Panc1 (cell line): Measurements from ENCODE around the gene TMEM132C. TPM values are rescaled to one million over a fixed set of nuclear protein-coding genes. Genes with fewer than 3 reads are reported as not detected.

Source experiments
- ATAC-seq: fragments of 200-7000 bp; cut with Tn5 transposase; 2 replicates; pipeline ENCODE4 v1.9.1; 2020; ENCODE audit warnings: mild to moderate bottlenecking, moderate library complexity
- BruUV-seq: library from RNA; stranded (reverse); fragments of 400-500 nt; replicated peaks from 2 replicates; lab custom pipeline; 2021; lab: Mats Ljungman, UMichigan
- CTCF ChIA-PET: fragments of 300-600 bp; sonication (Branson Sonifier 250); formaldehyde crosslinking; loops from one replicate; lab custom pipeline; 2022; ENCODE audit warnings: antibody characterized with exemption; lab: Charles Lee
- POLR2A ChIA-PET: fragments of 300-600 bp; sonication (Branson Sonifier 250); formaldehyde crosslinking; loops from one replicate; lab custom pipeline; 2022; ENCODE audit warnings: antibody characterized with exemption; lab: Charles Lee
- DNase-seq: peaks from one replicate; pipeline ENCODE4 v3.0.0-alpha.2; 2010; ENCODE audit warnings: low read depth, low spot score
- H3K27ac ChIP-seq: 2 replicates; pipeline ENCODE4 v1.5.1; 2011; ENCODE audit warnings: mild to moderate bottlenecking, low read length, inconsistent platforms
- H3K27me3 ChIP-seq: fragments of 200-500 bp; sonication (Bioruptor generic); 2 replicates; pipeline ENCODE4 v1.6.0; 2014; ENCODE audit warnings: low read length, inconsistent platforms; ENCODE audit not compliant: control insufficient read depth, insufficient read depth
- H3K36me3 ChIP-seq: fragments of 200-500 bp; sonication (Bioruptor generic); 2 replicates; pipeline ENCODE4 v1.5.1; 2014; ENCODE audit warnings: inconsistent platforms, mild to moderate bottlenecking, low read length, moderate library complexity; ENCODE audit not compliant: control insufficient read depth, insufficient read depth
- H3K4me1 ChIP-seq: 2 replicates; pipeline ENCODE4 v1.5.1; 2011; ENCODE audit warnings: inconsistent platforms, mild to moderate bottlenecking, low read length, moderate library complexity; ENCODE audit not compliant: control insufficient read depth, insufficient read depth
- H3K4me3 ChIP-seq, 2 experiments: 2 replicates each; pipeline ENCODE4 v1.5.1; 2011 to 2012; ENCODE audit warnings: low read depth in 2 of 2, low read length in 2 of 2, mild to moderate bottlenecking in 2 of 2, inconsistent platforms in 1 of 2, moderate library complexity in 1 of 2
- H3K9me3 ChIP-seq: fragments of 200-500 bp; sonication (Bioruptor generic); 2 replicates; pipeline ENCODE4 v1.5.1; 2014; ENCODE audit warnings: low read depth, mild to moderate bottlenecking, inconsistent platforms, low read length, moderate library complexity; ENCODE audit not compliant: control insufficient read depth, insufficient read depth
- POLR2AphosphoS5 ChIP-seq: IDR thresholded peaks from 2 replicates; pipeline ENCODE4 v1.6.1; 2012; ENCODE audit warnings: mild to moderate bottlenecking, low read depth, low read length, moderate library complexity
- SIN3A ChIP-seq: IDR thresholded peaks from 2 replicates; pipeline ENCODE4 v1.6.1; 2012; ENCODE audit warnings: low read depth, mild to moderate bottlenecking, low read length, moderate library complexity, borderline replicate concordance; ENCODE audit not compliant: insufficient read depth
- TCF7L2 ChIP-seq: IDR thresholded peaks from 2 replicates; pipeline ENCODE4 v1.6.1; 2011; ENCODE audit warnings: mild to moderate bottlenecking, low read depth, low read length, inconsistent platforms
- in situ Hi-C: cut with HindIII; loops from 2 replicates; pipeline ENCODE4 v1.10.0; 2016; ENCODE audit warnings: low sequenced_read_pairs, low pct_unique_long_range_greater_than_20kb
- intact Hi-C: fragments of 100-400 bp; cut with micrococcal nuclease; formaldehyde crosslinking; loops from one replicate; pipeline ENCODE4 v1.10.0; 2022; ENCODE audit not compliant: unreplicated experiment
- total RNA-seq: library from RNA; stranded (reverse); gene quantifications from one replicate; pipeline ENCODE4 v1.2.1, GENCODE V29; 2021; ENCODE audit not compliant: unreplicated experiment
- TF ChIP-seq, protein P1 (sequence below), 2 experiments: IDR thresholded peaks; 2 replicates each; pipeline ENCODE4 v1.6.1; 2011 to 2012; ENCODE audit warnings: low read depth in 2 of 2, control low read depth in 1 of 2, low read length in 1 of 2, mild to moderate bottlenecking in 1 of 2, moderate library complexity in 1 of 2; ENCODE audit not compliant: insufficient read depth in 1 of 2
- TF ChIP-seq, protein P2 (sequence below): fragments of 450-650 bp; IDR thresholded peaks from 2 replicates; pipeline ENCODE4 v1.5.1; 2017; ENCODE audit warnings: mild to moderate bottlenecking

TMEM132C gene
- total RNA-seq, 1 experiment from 2014 or later = not detected

DNA sequence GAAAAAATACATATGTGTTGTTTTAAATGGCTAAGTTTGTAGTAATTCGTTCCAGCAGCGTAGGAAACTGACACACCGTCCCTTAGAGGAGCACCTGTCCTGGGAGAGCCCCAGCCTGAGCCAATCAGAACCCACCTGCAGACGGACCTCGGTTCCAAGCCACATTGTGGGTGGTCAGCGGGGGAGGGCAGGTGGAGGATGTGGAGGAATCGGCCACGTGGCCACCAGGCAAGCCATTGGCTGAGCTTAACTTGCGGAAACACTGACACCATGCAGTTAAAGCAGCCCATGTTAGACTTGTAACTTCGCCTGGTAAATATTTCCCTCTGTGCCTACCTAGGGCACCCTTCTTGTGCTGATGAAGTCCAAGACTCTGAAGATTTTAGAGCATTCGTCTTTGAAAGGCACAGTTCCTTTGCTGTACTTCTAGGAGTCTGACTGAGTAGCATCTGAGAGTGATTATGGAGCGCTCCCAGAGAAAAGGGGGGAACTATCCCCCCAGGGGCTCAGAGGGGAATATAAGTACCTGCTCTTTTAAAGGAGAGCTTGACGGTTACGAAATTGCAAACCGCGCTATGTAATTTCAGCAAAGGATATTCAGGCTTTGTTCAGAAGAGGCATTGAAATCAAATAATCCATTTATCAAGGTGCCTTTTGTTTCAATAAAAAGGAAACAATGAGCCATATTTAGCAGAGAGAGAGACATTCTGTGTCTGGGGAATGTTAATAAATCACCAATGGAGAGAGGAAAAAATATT, 135.7 kb downstream of the TMEM132C start:
- BruUV-seq = no TSS peak
- ChIA-PET CTCF (no interaction called here), POLR2A (no interaction called here)
- Histone ChIP-seq H3K4me3 (no peak overlapping the region), H3K9me3 (no peaks in the 10 kb centered on the region), H3K36me3 (no peaks in the 10 kb centered on the region), H3K4me1 (no peaks in the 10 kb centered on the region), H3K27me3 (no peaks in the 10 kb centered on the region; the same call in 1 of the 2 replicates), H3K27ac (no peak overlapping the region)
- in situ Hi-C loops = no loop called here
- TF ChIP-seq SIN3A (no peak), POLR2AphosphoS5 (no peak), TCF7L2 (no peak)
- TF ChIP-seq, protein P1, sequence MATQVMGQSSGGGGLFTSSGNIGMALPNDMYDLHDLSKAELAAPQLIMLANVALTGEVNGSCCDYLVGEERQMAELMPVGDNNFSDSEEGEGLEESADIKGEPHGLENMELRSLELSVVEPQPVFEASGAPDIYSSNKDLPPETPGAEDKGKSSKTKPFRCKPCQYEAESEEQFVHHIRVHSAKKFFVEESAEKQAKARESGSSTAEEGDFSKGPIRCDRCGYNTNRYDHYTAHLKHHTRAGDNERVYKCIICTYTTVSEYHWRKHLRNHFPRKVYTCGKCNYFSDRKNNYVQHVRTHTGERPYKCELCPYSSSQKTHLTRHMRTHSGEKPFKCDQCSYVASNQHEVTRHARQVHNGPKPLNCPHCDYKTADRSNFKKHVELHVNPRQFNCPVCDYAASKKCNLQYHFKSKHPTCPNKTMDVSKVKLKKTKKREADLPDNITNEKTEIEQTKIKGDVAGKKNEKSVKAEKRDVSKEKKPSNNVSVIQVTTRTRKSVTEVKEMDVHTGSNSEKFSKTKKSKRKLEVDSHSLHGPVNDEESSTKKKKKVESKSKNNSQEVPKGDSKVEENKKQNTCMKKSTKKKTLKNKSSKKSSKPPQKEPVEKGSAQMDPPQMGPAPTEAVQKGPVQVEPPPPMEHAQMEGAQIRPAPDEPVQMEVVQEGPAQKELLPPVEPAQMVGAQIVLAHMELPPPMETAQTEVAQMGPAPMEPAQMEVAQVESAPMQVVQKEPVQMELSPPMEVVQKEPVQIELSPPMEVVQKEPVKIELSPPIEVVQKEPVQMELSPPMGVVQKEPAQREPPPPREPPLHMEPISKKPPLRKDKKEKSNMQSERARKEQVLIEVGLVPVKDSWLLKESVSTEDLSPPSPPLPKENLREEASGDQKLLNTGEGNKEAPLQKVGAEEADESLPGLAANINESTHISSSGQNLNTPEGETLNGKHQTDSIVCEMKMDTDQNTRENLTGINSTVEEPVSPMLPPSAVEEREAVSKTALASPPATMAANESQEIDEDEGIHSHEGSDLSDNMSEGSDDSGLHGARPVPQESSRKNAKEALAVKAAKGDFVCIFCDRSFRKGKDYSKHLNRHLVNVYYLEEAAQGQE (IDR thresholded peaks at IDR 0.05; ENCODE audit: insufficient read depth in 1 of 2, low read depth in 2 of 2, low read length in 1 of 2) = no peak
- TF ChIP-seq, protein P2, sequence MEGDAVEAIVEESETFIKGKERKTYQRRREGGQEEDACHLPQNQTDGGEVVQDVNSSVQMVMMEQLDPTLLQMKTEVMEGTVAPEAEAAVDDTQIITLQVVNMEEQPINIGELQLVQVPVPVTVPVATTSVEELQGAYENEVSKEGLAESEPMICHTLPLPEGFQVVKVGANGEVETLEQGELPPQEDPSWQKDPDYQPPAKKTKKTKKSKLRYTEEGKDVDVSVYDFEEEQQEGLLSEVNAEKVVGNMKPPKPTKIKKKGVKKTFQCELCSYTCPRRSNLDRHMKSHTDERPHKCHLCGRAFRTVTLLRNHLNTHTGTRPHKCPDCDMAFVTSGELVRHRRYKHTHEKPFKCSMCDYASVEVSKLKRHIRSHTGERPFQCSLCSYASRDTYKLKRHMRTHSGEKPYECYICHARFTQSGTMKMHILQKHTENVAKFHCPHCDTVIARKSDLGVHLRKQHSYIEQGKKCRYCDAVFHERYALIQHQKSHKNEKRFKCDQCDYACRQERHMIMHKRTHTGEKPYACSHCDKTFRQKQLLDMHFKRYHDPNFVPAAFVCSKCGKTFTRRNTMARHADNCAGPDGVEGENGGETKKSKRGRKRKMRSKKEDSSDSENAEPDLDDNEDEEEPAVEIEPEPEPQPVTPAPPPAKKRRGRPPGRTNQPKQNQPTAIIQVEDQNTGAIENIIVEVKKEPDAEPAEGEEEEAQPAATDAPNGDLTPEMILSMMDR = no peak
- DNase-seq (no peak), ATAC-seq (no peak)
- intact Hi-C loops = no loop called here

DNA sequence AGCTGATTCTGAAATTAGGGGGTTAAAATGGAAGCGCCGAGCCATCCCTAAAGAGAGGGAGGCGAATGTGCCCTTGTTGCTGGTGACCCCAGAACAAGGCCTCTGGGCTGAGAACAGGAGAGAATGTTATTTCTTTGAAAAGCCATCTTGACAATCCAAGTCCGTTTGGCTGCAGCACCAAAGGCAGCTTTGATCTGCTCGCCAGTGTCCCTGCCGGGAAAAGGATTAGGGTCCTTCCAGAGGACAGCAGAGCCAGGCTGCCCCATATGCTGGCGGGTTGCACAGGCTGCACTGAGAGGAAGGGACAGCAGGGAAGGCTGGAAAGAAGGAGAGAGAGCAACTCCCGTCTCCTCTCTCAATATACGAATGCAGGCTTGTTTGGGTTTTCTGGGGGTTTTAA, 141.7 kb downstream of the TMEM132C start:
- ATAC-seq = no peak
- H3K4me3 ChIP-seq = no peak overlapping the region
- ChIA-PET POLR2A (no interaction called here), CTCF (no interaction called here)
- H3K27ac ChIP-seq = no peak overlapping the region
- H3K27me3 ChIP-seq = no peaks in the 10 kb centered on the region
- H3K36me3 ChIP-seq = no peaks in the 10 kb centered on the region
- no peaks in the 10 kb centered on the region for H3K9me3 ChIP-seq
- intact Hi-C loops = no loop called here
- DNase-seq = no peak
- TF ChIP-seq, protein P1 (IDR thresholded peaks at IDR 0.05; ENCODE audit: insufficient read depth in 1 of 2, low read depth in 2 of 2, low read length in 1 of 2) = no peak
- no peak for TF ChIP-seq TCF7L2
- no peak for TF ChIP-seq POLR2AphosphoS5
- no peak for TF ChIP-seq SIN3A
- TF ChIP-seq, protein P2 = no peak
- H3K4me1 ChIP-seq = no peaks in the 10 kb centered on the region
- in situ Hi-C loops = no loop called here
- no TSS peak for BruUV-seq
